ENCODE results near the gene ITGA1. TPM values are rescaled to one million over a fixed set of nuclear protein-coding genes. Genes with fewer than 3 reads are reported as not detected.
"Not testable (repeated sequence)": the region's sequence is repeated elsewhere in the genome, so short reads cannot be mapped to it uniquely, and the experiment has no call there.

Gene ITGA1
- total RNA-seq, 1 experiment from 2014 or later = 1.6 TPM

DNA sequence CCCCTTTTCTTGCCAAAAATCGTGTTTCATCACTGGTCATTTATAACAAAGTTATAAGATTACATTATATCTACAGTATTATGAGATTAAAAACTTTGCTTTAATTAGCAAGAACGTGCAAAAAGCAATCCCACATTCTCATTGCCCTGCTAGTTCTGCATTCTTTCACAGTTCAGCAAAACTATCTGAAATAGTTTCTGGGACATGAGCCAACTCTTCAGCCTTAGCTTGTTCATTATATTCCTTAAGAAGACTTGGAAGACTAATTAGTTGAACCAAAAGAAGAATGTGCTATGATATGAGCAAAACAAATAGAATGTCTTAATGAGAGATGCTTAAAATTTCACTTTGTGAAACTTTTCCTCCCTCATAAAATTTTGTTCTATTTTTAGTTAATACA, 76.7 kb downstream of the ITGA1 start:
- H3K27ac ChIP-seq (ENCODE audit: low read length) = no peak overlapping the region
- no peak overlapping the region for H3K4me3 ChIP-seq (ENCODE audit: low read depth in 2 of 2, low read length in 2 of 2)
- ChIA-PET POLR2A (no interaction called here), CTCF (no interaction called here)
- DNase-seq (ENCODE audit: low read depth, low spot score) = no peak
- no peaks in the 10 kb centered on the region for H3K9me3 ChIP-seq (ENCODE audit: control insufficient read depth, insufficient read depth, low read depth, low read length)
- no peaks in the 10 kb centered on the region; the same call in 1 of the 2 replicates for H3K27me3 ChIP-seq (ENCODE audit: control insufficient read depth, insufficient read depth, low read length)
- no peaks in the 10 kb centered on the region for H3K4me1 ChIP-seq (ENCODE audit: control insufficient read depth, insufficient read depth, low read length)
- BruUV-seq (replicated peaks) = no TSS peak
- ATAC-seq = no peak
- in situ Hi-C loops (cut with HindIII; ENCODE audit: low pct_unique_long_range_greater_than_20kb, low sequenced_read_pairs) (no loop called here), intact Hi-C loops (cut with micrococcal nuclease; ENCODE audit: unreplicated experiment) (no loop called here)
- H3K36me3 ChIP-seq (ENCODE audit: control insufficient read depth, insufficient read depth, low read length) = no peaks in the 10 kb centered on the region
- TF ChIP-seq POLR2AphosphoS5 (IDR thresholded peaks at IDR 0.05; ENCODE audit: low read depth, low read length) (no peak), SIN3A (IDR thresholded peaks at IDR 0.05; ENCODE audit: borderline replicate concordance, insufficient read depth, low read depth, low read length) (no peak), REST (IDR thresholded peaks at IDR 0.05; ENCODE audit: insufficient read depth in 1 of 2, low read depth in 2 of 2, low read length in 1 of 2) (no peak), CTCF (IDR thresholded peaks at IDR 0.05) (no peak), TCF7L2 (IDR thresholded peaks at IDR 0.05; ENCODE audit: low read depth, low read length) (no peak)

GRCh38 chr5:52864884-52865283, 77.2 kb downstream of the ITGA1 start:
- intact Hi-C loops (cut with micrococcal nuclease; ENCODE audit: unreplicated experiment) = no loop called here
- DNase-seq (ENCODE audit: low read depth, low spot score) = no peak
- no TSS peak for BruUV-seq (replicated peaks)
- no peak overlapping the region for H3K4me3 ChIP-seq (ENCODE audit: low read depth in 2 of 2, low read length in 2 of 2)
- no peaks in the 10 kb centered on the region for H3K9me3 ChIP-seq (ENCODE audit: control insufficient read depth, insufficient read depth, low read depth, low read length)
- POLR2A ChIA-PET = no interaction called here
- no peak for ATAC-seq
- no peaks in the 10 kb centered on the region; the same call in 1 of the 2 replicates for H3K27me3 ChIP-seq (ENCODE audit: control insufficient read depth, insufficient read depth, low read length)
- H3K36me3 ChIP-seq (ENCODE audit: control insufficient read depth, insufficient read depth, low read length) = no peaks in the 10 kb centered on the region
- in situ Hi-C loops (cut with HindIII; ENCODE audit: low pct_unique_long_range_greater_than_20kb, low sequenced_read_pairs) = no loop called here
- CTCF ChIA-PET = no interaction called here
- no peak overlapping the region for H3K27ac ChIP-seq (ENCODE audit: low read length)
- no peak for TF ChIP-seq CTCF (IDR thresholded peaks at IDR 0.05)
- TF ChIP-seq SIN3A (IDR thresholded peaks at IDR 0.05; ENCODE audit: borderline replicate concordance, insufficient read depth, low read depth, low read length) = no peak
- TF ChIP-seq REST (IDR thresholded peaks at IDR 0.05; ENCODE audit: insufficient read depth in 1 of 2, low read depth in 2 of 2, low read length in 1 of 2) = no peak
- no peak for TF ChIP-seq TCF7L2 (IDR thresholded peaks at IDR 0.05; ENCODE audit: low read depth, low read length)
- no peak for TF ChIP-seq POLR2AphosphoS5 (IDR thresholded peaks at IDR 0.05; ENCODE audit: low read depth, low read length)
- H3K4me1 ChIP-seq (ENCODE audit: control insufficient read depth, insufficient read depth, low read length) = no peaks in the 10 kb centered on the region

- H3K9me3 ChIP-seq (ENCODE audit: control insufficient read depth, insufficient read depth, low read depth, low read length); DNase-seq (ENCODE audit: low read depth, low spot score); ATAC-seq; CTCF ChIA-PET; H3K4me3 ChIP-seq (ENCODE audit: low read depth in 2 of 2, low read length in 2 of 2); H3K36me3 ChIP-seq (ENCODE audit: control insufficient read depth, insufficient read depth, low read length); H3K27ac ChIP-seq (ENCODE audit: low read length); H3K27me3 ChIP-seq (ENCODE audit: control insufficient read depth, insufficient read depth, low read length); BruUV-seq (replicated peaks); in situ Hi-C loops (cut with HindIII; ENCODE audit: low pct_unique_long_range_greater_than_20kb, low sequenced_read_pairs); H3K4me1 ChIP-seq (ENCODE audit: control insufficient read depth, insufficient read depth, low read length); intact Hi-C loops (cut with micrococcal nuclease; ENCODE audit: unreplicated experiment): not testable (repeated sequence)
- POLR2A ChIA-PET = interaction anchor here (0.6 kb wide), 1 partner anchor 408 kb away, joined by 5 read pairs; no protein-coding TSS in a partner anchor
These were observed 78.3 kb downstream of the ITGA1 start for GRCh38 chr5:52865991-52866390.

All from Panc1 (cell line).